CD14-positive monocyte (primary cell): Measurements from ENCODE around the gene POLDIP2. TPM values are rescaled to one million over a fixed set of nuclear protein-coding genes. Genes with fewer than 3 reads are reported as not detected.

Source experiments
- DNase-seq, 3 donors: peaks; one replicate each; pipeline ENCODE4 v3.0.0-alpha.2; 2011 to 2022
- H2AFZ ChIP-seq: 2 replicates; pipeline ENCODE4 v1.6.0; 2012; ENCODE audit warnings: mild to moderate bottlenecking, low read depth, low read length, inconsistent platforms; ENCODE audit not compliant: insufficient read depth, poor library complexity, severe bottlenecking
- H3K27ac ChIP-seq, 2 donors: 1 replicate in 1 of 2; 2 replicates in 1 of 2; pipeline ENCODE4 v1.5.1; 2012 to 2013; ENCODE audit warnings: low read length in 2 of 2, control low read depth in 1 of 2, inconsistent platforms in 1 of 2, low read depth in 1 of 2, mild to moderate bottlenecking in 1 of 2
- H3K27me3 ChIP-seq, 2 donors: one replicate each; pipeline versions ENCODE4 v1.6.0 to v1.6.1; 2011 to 2013; ENCODE audit warnings: low read length in 2 of 2; ENCODE audit not compliant: control insufficient read depth in 2 of 2, insufficient read depth in 2 of 2
- H3K36me3 ChIP-seq, 2 donors: replicated peaks in 1 of 2; 1 replicate in 1 of 2; 2 replicates in 1 of 2; pipeline versions ENCODE4 v1.5.1 to v1.6.1; 2012 to 2013; ENCODE audit warnings: low read length in 2 of 2, control low read depth in 1 of 2, inconsistent platforms in 1 of 2, mild to moderate bottlenecking in 1 of 2; ENCODE audit not compliant: insufficient read depth in 2 of 2, control insufficient read depth in 1 of 2
- H3K4me1 ChIP-seq, 2 donors: 1 replicate in 1 of 2; 2 replicates in 1 of 2; pipeline versions ENCODE4 v1.5.1 to v1.6.1; 2012 to 2013; ENCODE audit warnings: low read length in 2 of 2, control low read depth in 1 of 2, inconsistent platforms in 1 of 2, mild to moderate bottlenecking in 1 of 2, moderate library complexity in 1 of 2; ENCODE audit not compliant: insufficient read depth in 2 of 2, control insufficient read depth in 1 of 2
- H3K4me2 ChIP-seq: replicated peaks from 2 replicates; pipeline ENCODE3; 2012; ENCODE audit warnings: low read length, moderate library complexity, mild to moderate bottlenecking; ENCODE audit not compliant: poor library complexity, severe bottlenecking; ENCODE audit errors: extremely low read depth
- H3K4me3 ChIP-seq, 3 experiments: fragments of 200-600 bp in 1 of 3; sonication (generic) in 1 of 3; replicated peaks in 1 of 3; 1 replicate in 2 of 3; 2 replicates in 1 of 3; pipeline ENCODE4 v1.5.1; 2011 to 2013; ENCODE audit warnings: low read length in 3 of 3, mild to moderate bottlenecking in 3 of 3, control low read depth in 2 of 3, low read depth in 2 of 3, inconsistent platforms in 1 of 3, moderate library complexity in 1 of 3
- H3K79me2 ChIP-seq: 2 replicates; pipeline ENCODE4 v1.6.0; 2012; ENCODE audit warnings: mild to moderate bottlenecking, control low read depth, inconsistent platforms, low read length, moderate library complexity; ENCODE audit not compliant: insufficient read depth
- H3K9ac ChIP-seq: 2 replicates; pipeline ENCODE4 v1.6.0; 2017; ENCODE audit warnings: low read length, mild to moderate bottlenecking; ENCODE audit not compliant: insufficient read depth, poor library complexity, severe bottlenecking
- H3K9me3 ChIP-seq, 2 donors: replicated peaks in 1 of 2; 1 replicate in 1 of 2; 2 replicates in 1 of 2; pipeline versions ENCODE4 v1.5.1 to v1.6.1; 2012 to 2013; ENCODE audit warnings: low read length in 2 of 2, control low read depth in 1 of 2; ENCODE audit not compliant: control insufficient read depth in 1 of 2, insufficient read depth in 1 of 2
- H4K20me1 ChIP-seq: 2 replicates; pipeline ENCODE4 v1.6.0; 2012; ENCODE audit warnings: mild to moderate bottlenecking, low read length, control low read depth, moderate library complexity; ENCODE audit not compliant: insufficient read depth
- H3K27ac Mint-ChIP-seq, 7 donors: one replicate each; pipeline ENCODE4 v1.8.0; 2020; ENCODE audit warnings: mild to moderate bottlenecking in 7 of 7, mixed read lengths in 7 of 7, moderate library complexity in 6 of 7, inconsistent platforms in 2 of 7
- H3K27me3 Mint-ChIP-seq, 3 donors: one replicate each; pipeline ENCODE4 v1.8.0; 2021 to 2022; ENCODE audit warnings: low read depth in 3 of 3, mild to moderate bottlenecking in 3 of 3, mixed read lengths in 3 of 3, moderate library complexity in 3 of 3, inconsistent platforms in 1 of 3
- H3K36me3 Mint-ChIP-seq, 2 donors: one replicate each; pipeline ENCODE4 v1.8.0; 2020; ENCODE audit warnings: mixed read lengths in 2 of 2, inconsistent platforms in 1 of 2, mild to moderate bottlenecking in 1 of 2
- H3K4me1 Mint-ChIP-seq: one replicate; pipeline ENCODE4 v1.8.0; 2020; ENCODE audit warnings: mild to moderate bottlenecking, mixed read lengths
- H3K4me3 Mint-ChIP-seq, 2 donors: one replicate each; pipeline ENCODE4 v1.8.0; 2020; ENCODE audit warnings: mild to moderate bottlenecking in 2 of 2, mixed read lengths in 2 of 2, moderate library complexity in 1 of 2
- H3K9me3 Mint-ChIP-seq, 7 donors: one replicate each; pipeline ENCODE4 v1.8.0; 2020 to 2022; ENCODE audit warnings: mixed read lengths in 7 of 7, mild to moderate bottlenecking in 6 of 7, moderate library complexity in 6 of 7, inconsistent platforms in 2 of 7
- WGBS: methylation state at CpG from one replicate; pipeline ENCODE4 v1.1.5; 2013; ENCODE audit warnings: missing lambda C conversion rate; ENCODE audit not compliant: insufficient coverage; 5-methylcytosine and 5-hydroxymethylcytosine counted together
- intact Hi-C, 2 donors: fragments of 100-400 bp; cut with micrococcal nuclease; formaldehyde crosslinking; loops; one replicate each; pipeline versions ENCODE4 v1.15.0 to v1.15.1; 2023
- polyA plus RNA-seq, 3 donors: library from polyadenylated mRNA; depleted of rRNA in 1 of 3; unstranded in 2 of 3; stranded (reverse) in 1 of 3; fragments of 300-500 nt in 2 of 3; fragments of >200 nt in 1 of 3; fragmentation: Illumina TruSeq in 2 of 3; gene quantifications; 1 replicate in 2 of 3; 2 replicates in 1 of 3; pipeline ENCODE4 v1.2.3, GENCODE V29; 2012 to 2021
- TF ChIP-seq, protein P1 (sequence below): fragments of 200-600 bp; IDR thresholded peaks from one replicate; pipeline ENCODE4 v1.8.0; 2022; ENCODE audit warnings: antibody characterized with exemption, mild to moderate bottlenecking

POLDIP2 gene
- polyA plus RNA-seq, 3 donors = 31.5 to 76.9 (median 72.4) TPM

DNA sequence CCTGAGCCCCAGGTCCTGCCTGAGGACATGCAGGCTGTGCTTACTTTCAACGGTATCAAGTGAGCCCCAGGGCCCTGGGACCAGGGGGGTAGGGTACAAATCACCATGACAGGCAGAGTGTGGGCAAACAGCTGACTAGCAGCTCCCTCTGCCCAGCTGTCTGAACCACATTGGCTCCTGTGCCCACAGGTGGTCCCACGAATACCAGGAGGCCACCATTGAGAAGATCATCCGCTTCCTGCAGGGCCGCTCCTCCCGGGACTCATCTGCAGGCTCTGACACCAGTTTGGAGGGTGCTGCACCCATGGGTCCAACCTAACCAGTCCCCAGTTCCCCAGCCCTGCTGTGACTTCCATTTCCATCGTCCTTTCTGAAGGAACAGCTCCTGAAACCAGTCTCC is 38.6 kb upstream of the POLDIP2 start:
- H3K36me3 Mint-ChIP-seq = peaks cover 39 to 57% of the 10 kb centered on the region in 2 donors
- Histone ChIP-seq H3K27ac (no peak overlapping the region), H3K4me3 (no peak overlapping the region), H3K4me1 (no peaks in the 10 kb centered on the region), H4K20me1 (no peaks in the 10 kb centered on the region), H3K79me2 (no peaks in the 10 kb centered on the region), H3K4me2 (no peak overlapping the region), H3K27me3 (no peaks in the 10 kb centered on the region), H2AFZ (no peak overlapping the region), H3K9ac (no peak overlapping the region), H3K36me3 (peaks cover 16 to 73% of the 10 kb centered on the region in 2 donors), H3K9me3 (no peaks in the 10 kb centered on the region)
- TF ChIP-seq, protein P1, sequence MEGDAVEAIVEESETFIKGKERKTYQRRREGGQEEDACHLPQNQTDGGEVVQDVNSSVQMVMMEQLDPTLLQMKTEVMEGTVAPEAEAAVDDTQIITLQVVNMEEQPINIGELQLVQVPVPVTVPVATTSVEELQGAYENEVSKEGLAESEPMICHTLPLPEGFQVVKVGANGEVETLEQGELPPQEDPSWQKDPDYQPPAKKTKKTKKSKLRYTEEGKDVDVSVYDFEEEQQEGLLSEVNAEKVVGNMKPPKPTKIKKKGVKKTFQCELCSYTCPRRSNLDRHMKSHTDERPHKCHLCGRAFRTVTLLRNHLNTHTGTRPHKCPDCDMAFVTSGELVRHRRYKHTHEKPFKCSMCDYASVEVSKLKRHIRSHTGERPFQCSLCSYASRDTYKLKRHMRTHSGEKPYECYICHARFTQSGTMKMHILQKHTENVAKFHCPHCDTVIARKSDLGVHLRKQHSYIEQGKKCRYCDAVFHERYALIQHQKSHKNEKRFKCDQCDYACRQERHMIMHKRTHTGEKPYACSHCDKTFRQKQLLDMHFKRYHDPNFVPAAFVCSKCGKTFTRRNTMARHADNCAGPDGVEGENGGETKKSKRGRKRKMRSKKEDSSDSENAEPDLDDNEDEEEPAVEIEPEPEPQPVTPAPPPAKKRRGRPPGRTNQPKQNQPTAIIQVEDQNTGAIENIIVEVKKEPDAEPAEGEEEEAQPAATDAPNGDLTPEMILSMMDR = no peak
- intact Hi-C loops = no loop called here
- WGBS = 98% methylated on average over 5 of the region's 6 CpGs
- H3K27me3 Mint-ChIP-seq = peaks cover 2 to 3% (median 2%) of the 10 kb centered on the region in 3 donors
- DNase-seq = no peak
- H3K4me3 Mint-ChIP-seq = no peak overlapping the region
- no peaks in the 10 kb centered on the region for H3K9me3 Mint-ChIP-seq
- H3K27ac Mint-ChIP-seq = no peak overlapping the region
- H3K4me1 Mint-ChIP-seq = peaks cover 7% of the 10 kb centered on the region

- peak overlapping the region in 1 of 7 donors; percentile 15 for H3K27ac Mint-ChIP-seq
- H3K36me3 Mint-ChIP-seq = peaks cover 45 to 58% of the 10 kb centered on the region in 2 donors
- H3K9ac ChIP-seq = no peak overlapping the region
Measured at GRCh38 chr17:28395426-28395825, 38.1 kb upstream of the POLDIP2 start.

More at GRCh38 chr17:28395426-28395825, 38.1 kb upstream of the POLDIP2 start:
- no peak overlapping the region for H3K4me3 ChIP-seq
- H3K27me3 ChIP-seq = no peaks in the 10 kb centered on the region
- intact Hi-C loops = no loop called here
- no peaks in the 10 kb centered on the region for H4K20me1 ChIP-seq
- H3K9me3 ChIP-seq = no peaks in the 10 kb centered on the region
- TF ChIP-seq, protein P1 = no peak
- no peaks in the 10 kb centered on the region for H3K4me1 ChIP-seq
- H3K36me3 ChIP-seq = peaks cover 16 to 78% of the 10 kb centered on the region in 2 donors
- no peak overlapping the region for H2AFZ ChIP-seq
- Mint-ChIP-seq H3K4me3 (no peak overlapping the region), H3K27me3 (peaks cover 0 to 5% (median 2%) of the 10 kb centered on the region in 3 donors), H3K4me1 (peaks cover 7% of the 10 kb centered on the region), H3K9me3 (no peaks in the 10 kb centered on the region)
- H3K27ac ChIP-seq = no peak overlapping the region
- WGBS = no CpG with 5 or more reads among the region's 2 CpGs
- no peak overlapping the region for H3K4me2 ChIP-seq
- H3K79me2 ChIP-seq = no peaks in the 10 kb centered on the region
- no peak for DNase-seq
